Gastrocnemius medialis (tissue), 4 donors: ENCODE data around the gene TMEM235. TPM values are rescaled to one million over a fixed set of nuclear protein-coding genes. Genes with fewer than 3 reads are reported as not detected.
"Not testable (repeated sequence)": the region's sequence is repeated elsewhere in the genome, so short reads cannot be mapped to it uniquely, and the experiment has no call there.

Source experiments
- ATAC-seq, 2 donors: fragments of 150-250 bp; one replicate each; pipeline ENCODE4 v1.9.1; 2016
- DNase-seq, 2 donors: peaks; one replicate each; pipeline ENCODE4 v3.0.0-alpha.2; 2019
- H3K27ac ChIP-seq, 4 donors: fragments of 200-600 bp; sonication (generic); 1 replicate in 1 of 4; 2 replicates in 3 of 4; pipeline ENCODE4 v1.5.1; 2016 to 2018; ENCODE audit warnings: mild to moderate bottlenecking in 2 of 4, moderate library complexity in 1 of 4
- H3K27me3 ChIP-seq, 3 donors: fragments of 200-600 bp; sonication (generic) in 2 of 3; 1 replicate in 1 of 3; 2 replicates in 2 of 3; pipeline versions ENCODE4 v1.5.1 to v1.6.0; 2016 to 2019; ENCODE audit warnings: mild to moderate bottlenecking in 1 of 3, moderate library complexity in 1 of 3
- H3K36me3 ChIP-seq, 2 donors: fragments of 200-600 bp; sonication (generic) in 1 of 2; one replicate each; pipeline ENCODE4 v1.5.1; 2017 to 2018
- H3K4me1 ChIP-seq, 2 donors: fragments of 200-600 bp; sonication (generic) in 1 of 2; one replicate each; pipeline ENCODE4 v1.5.1; 2016 to 2017; ENCODE audit warnings: mild to moderate bottlenecking in 2 of 2
- H3K4me3 ChIP-seq, 4 donors: fragments of 200-600 bp; sonication (generic) in 3 of 4; 1 replicate in 1 of 4; 2 replicates in 3 of 4; pipeline ENCODE4 v1.5.1; 2016 to 2019; ENCODE audit warnings: mild to moderate bottlenecking in 2 of 4
- H3K9me3 ChIP-seq, 3 donors: fragments of 200-600 bp; sonication (generic) in 2 of 3; 1 replicate in 1 of 3; 2 replicates in 2 of 3; pipeline ENCODE4 v1.5.1; 2016 to 2019
- CTCF ChIP-seq, 5 experiments: fragments of 450-650 bp in 3 of 5; fragments of 200-600 bp in 2 of 5; sonication (generic) in 2 of 5; IDR thresholded peaks in 4 of 5; conservative IDR thresholded peaks in 1 of 5; 1 replicate in 4 of 5; 2 replicates in 1 of 5; pipeline ENCODE4 v1.5.1; 2016 to 2019; ENCODE audit warnings: antibody characterized with exemption in 5 of 5, mild to moderate bottlenecking in 3 of 5, moderate library complexity in 3 of 5
- POLR2A ChIP-seq, 2 donors: fragments of 450-650 bp; IDR thresholded peaks; one replicate each; pipeline ENCODE4 v1.6.1; 2017; ENCODE audit warnings: antibody characterized with exemption in 2 of 2, mild to moderate bottlenecking in 2 of 2, moderate library complexity in 2 of 2
- in situ Hi-C, 4 donors: fragments of 200-750 bp; cut with MboI; loops; one replicate each; pipeline versions ENCODE4 v1.15.0 to v1.8.0; 2017; ENCODE audit warnings: low sequenced_read_pairs in 4 of 4
- intact Hi-C: fragments of 100-400 bp; cut with DNase I; formaldehyde crosslinking; loops from one replicate; pipeline ENCODE4 v1.15.1; 2023; ENCODE audit warnings: low total_unique reads
- total RNA-seq, 4 donors: library from RNA; depleted of rRNA; stranded (reverse); fragments of >200 nt; gene quantifications; one replicate each; pipeline versions ENCODE4 v1.1.0 to v1.2.3, GENCODE V29; 2016

Gene TMEM235
- total RNA-seq, 4 donors from 2014 or later = not detected

- no peaks in the 10 kb centered on the region for H3K4me1 ChIP-seq
- H3K27ac ChIP-seq = no peak overlapping the region
- no peaks in the 10 kb centered on the region for H3K9me3 ChIP-seq
- no peak for TF ChIP-seq POLR2A (IDR thresholded peaks at IDR 0.05)
- TF ChIP-seq CTCF (IDR thresholded peaks at IDR 0.05 in 4 of 5, conservative IDR thresholded peaks at IDR 0.05 in 1 of 5) = no peak
- intact Hi-C loops = no loop called here
- in situ Hi-C loops = no loop called here
- DNase-seq (no peak), ATAC-seq (no peak)
- H3K36me3 ChIP-seq = no peaks in the 10 kb centered on the region
- H3K27me3 ChIP-seq = peaks cover 21 to 33% (median 22%) of the 10 kb centered on the region in 3 donors
- H3K4me3 ChIP-seq = no peak overlapping the region
Measured at GRCh38 chr17:78231991-78232858, 794 bp downstream of the TMEM235 start.

GRCh38 chr17:78232859-78233173 is 1.4 kb downstream of the TMEM235 start:
- Histone ChIP-seq H3K4me1 (peaks cover 0 to 4% of the 10 kb centered on the region in 2 donors), H3K27ac (no peak overlapping the region), H3K27me3 (peaks cover 18 to 30% (median 21%) of the 10 kb centered on the region in 3 donors), H3K9me3 (no peaks in the 10 kb centered on the region), H3K36me3 (no peaks in the 10 kb centered on the region), H3K4me3 (no peak overlapping the region)
- TF ChIP-seq POLR2A (IDR thresholded peaks at IDR 0.05) = no peak
- no peak for TF ChIP-seq CTCF (IDR thresholded peaks at IDR 0.05 in 4 of 5, conservative IDR thresholded peaks at IDR 0.05 in 1 of 5)
- in situ Hi-C loops (no loop called here), intact Hi-C loops (no loop called here)
- DNase-seq (no peak), ATAC-seq (no peak)

GRCh38 chr17:78233678-78234077 is 2.2 kb downstream of the TMEM235 start:
- DNase-seq (no peak), ATAC-seq (no peak)
- Histone ChIP-seq H3K27ac (no peak overlapping the region), H3K4me3 (no peak overlapping the region), H3K36me3 (no peaks in the 10 kb centered on the region), H3K9me3 (no peaks in the 10 kb centered on the region), H3K27me3 (peaks cover 18 to 30% (median 21%) of the 10 kb centered on the region in 3 donors), H3K4me1 (peaks cover 0 to 4% of the 10 kb centered on the region in 2 donors)
- no peak for TF ChIP-seq CTCF (IDR thresholded peaks at IDR 0.05 in 4 of 5, conservative IDR thresholded peaks at IDR 0.05 in 1 of 5)
- TF ChIP-seq POLR2A (IDR thresholded peaks at IDR 0.05) = no peak
- in situ Hi-C loops = no loop called here
- intact Hi-C loops = no loop called here

- in situ Hi-C loops (no loop called here), intact Hi-C loops (no loop called here)
- Histone ChIP-seq H3K4me3 (no peak overlapping the region), H3K27me3 (peaks cover 18 to 30% (median 21%) of the 10 kb centered on the region in 3 donors), H3K27ac (peak overlapping the region in 2 of 4 donors; percentile 38 to 58), H3K36me3 (no peaks in the 10 kb centered on the region), H3K4me1 (peaks cover 0 to 4% of the 10 kb centered on the region in 2 donors), H3K9me3 (no peaks in the 10 kb centered on the region)
- DNase-seq (no peak), ATAC-seq (no peak)
- TF ChIP-seq POLR2A (IDR thresholded peaks at IDR 0.05) (no peak), CTCF (IDR thresholded peaks at IDR 0.05 in 4 of 5, conservative IDR thresholded peaks at IDR 0.05 in 1 of 5) (no peak)
Measured at GRCh38 chr17:78234261-78234865, 2.9 kb downstream of the TMEM235 start.

GRCh38 chr17:78235022-78235421 is 3.6 kb downstream of the TMEM235 start:
- DNase-seq, H3K36me3 ChIP-seq, in situ Hi-C loops, H3K9me3 ChIP-seq, H3K4me1 ChIP-seq, ATAC-seq, H3K4me3 ChIP-seq, intact Hi-C loops: not testable (repeated sequence)
- Histone ChIP-seq H3K27ac (peak overlapping the region in 2 of 4 donors; percentile 38 to 58), H3K27me3 (peaks cover 18 to 28% (median 21%) of the 10 kb centered on the region in 3 donors)
